ENCODE results near the gene STARD13. TPM values are rescaled to one million over a fixed set of nuclear protein-coding genes. Genes with fewer than 3 reads are reported as not detected.
"Not testable (repeated sequence)": the region's sequence is repeated elsewhere in the genome, so short reads cannot be mapped to it uniquely, and the experiment has no call there.

STARD13 gene
- total and polyA plus RNA-seq, 4 experiments from 2014 or later: 0.36 to 0.44 TPM; not detected in 2

GRCh38 chr13:33242984-33243617 is 42.5 kb downstream of the STARD13 start:
- Histone ChIP-seq H3K4me1 (ENCODE audit: insufficient read depth, low read length) (no peaks in the 10 kb centered on the region), H3K4me3 (ENCODE audit: low read length in 2 of 2) (no peak overlapping the region), H3K9me3 (ENCODE audit: control insufficient read depth in 1 of 2, low read length in 2 of 2) (no peaks in the 10 kb centered on the region), H3K36me3 (ENCODE audit: insufficient read depth, low read length) (no peaks in the 10 kb centered on the region), H3K27me3 (ENCODE audit: insufficient read depth, low read length) (no peaks in the 10 kb centered on the region), H3K27ac (ENCODE audit: low read depth, low read length) (no peak overlapping the region)
- Mint-ChIP-seq H3K4me1 (no peaks in the 10 kb centered on the region), H3K27ac (no peak overlapping the region), H3K9me3 (peaks cover 0 to 6% (median under 1%) of the 10 kb centered on the region in 8 donors), H3K27me3 (peaks cover 9 to 14% of the 10 kb centered on the region in 2 donors), H3K36me3 (no peaks in the 10 kb centered on the region), H3K4me3 (no peak overlapping the region)
- ChIA-PET POLR2A (ENCODE audit: partially characterized antibody) (no interaction called here), CTCF (ENCODE audit: partially characterized antibody) (no interaction called here)
- intact Hi-C loops (cut with micrococcal nuclease): no loop called here
- no peak for DNase-seq

GRCh38 chr13:33242372-33242771 is 43.2 kb downstream of the STARD13 start:
- H3K36me3 ChIP-seq (ENCODE audit: insufficient read depth, low read length); H3K9me3 Mint-ChIP-seq; H3K9me3 ChIP-seq (ENCODE audit: control insufficient read depth in 1 of 2, low read length in 2 of 2); H3K4me3 ChIP-seq (ENCODE audit: low read length in 2 of 2); H3K27me3 ChIP-seq (ENCODE audit: insufficient read depth, low read length); intact Hi-C loops (cut with micrococcal nuclease); H3K4me1 Mint-ChIP-seq; DNase-seq; H3K4me1 ChIP-seq (ENCODE audit: insufficient read depth, low read length); H3K36me3 Mint-ChIP-seq; H3K4me3 Mint-ChIP-seq; H3K27ac ChIP-seq (ENCODE audit: low read depth, low read length); POLR2A ChIA-PET (ENCODE audit: partially characterized antibody); CTCF ChIA-PET (ENCODE audit: partially characterized antibody); H3K27ac Mint-ChIP-seq: not testable (repeated sequence)
- H3K27me3 Mint-ChIP-seq: peaks cover 12 to 16% of the 10 kb centered on the region in 2 donors

GRCh38 chr13:33236021-33236420 is 49.5 kb downstream of the STARD13 start:
- ChIA-PET POLR2A (ENCODE audit: partially characterized antibody) (no interaction called here), CTCF (ENCODE audit: partially characterized antibody) (no interaction called here)
- Mint-ChIP-seq H3K27ac (no peak overlapping the region), H3K4me3 (no peak overlapping the region), H3K4me1 (no peaks in the 10 kb centered on the region), H3K36me3 (peaks cover 0 to 4% of the 10 kb centered on the region in 2 donors), H3K9me3 (peaks cover 0 to 18% (median 12%) of the 10 kb centered on the region in 8 donors), H3K27me3 (peaks cover 4 to 15% of the 10 kb centered on the region in 2 donors)
- Histone ChIP-seq H3K4me1 (ENCODE audit: insufficient read depth, low read length) (no peaks in the 10 kb centered on the region), H3K27ac (ENCODE audit: low read depth, low read length) (no peak overlapping the region), H3K9me3 (ENCODE audit: control insufficient read depth in 1 of 2, low read length in 2 of 2) (peaks cover 0 to 3% of the 10 kb centered on the region in 2 donors), H3K4me3 (ENCODE audit: low read length in 2 of 2) (no peak overlapping the region), H3K36me3 (ENCODE audit: insufficient read depth, low read length) (no peaks in the 10 kb centered on the region), H3K27me3 (ENCODE audit: insufficient read depth, low read length) (no peaks in the 10 kb centered on the region)
- DNase-seq: no peak
- intact Hi-C loops (cut with micrococcal nuclease): no loop called here

GRCh38 chr13:33235564-33235963 is 50.0 kb downstream of the STARD13 start:
- no peaks in the 10 kb centered on the region for H3K27me3 ChIP-seq (ENCODE audit: insufficient read depth, low read length)
- H3K4me1 ChIP-seq (ENCODE audit: insufficient read depth, low read length): no peaks in the 10 kb centered on the region
- intact Hi-C loops (cut with micrococcal nuclease): no loop called here
- Mint-ChIP-seq H3K27ac (no peak overlapping the region), H3K27me3 (peaks cover 4 to 15% of the 10 kb centered on the region in 2 donors), H3K36me3 (peaks cover 0 to 4% of the 10 kb centered on the region in 2 donors), H3K4me3 (no peak overlapping the region), H3K4me1 (no peaks in the 10 kb centered on the region), H3K9me3 (peaks cover 0 to 18% (median 12%) of the 10 kb centered on the region in 8 donors)
- no peak overlapping the region for H3K27ac ChIP-seq (ENCODE audit: low read depth, low read length)
- DNase-seq: no peak
- H3K9me3 ChIP-seq (ENCODE audit: control insufficient read depth in 1 of 2, low read length in 2 of 2): peaks cover 0 to 3% of the 10 kb centered on the region in 2 donors
- POLR2A ChIA-PET (ENCODE audit: partially characterized antibody): no interaction called here
- CTCF ChIA-PET (ENCODE audit: partially characterized antibody): no interaction called here
- H3K4me3 ChIP-seq (ENCODE audit: low read length in 2 of 2): no peak overlapping the region
- no peaks in the 10 kb centered on the region for H3K36me3 ChIP-seq (ENCODE audit: insufficient read depth, low read length)

- Histone ChIP-seq H3K4me1 (ENCODE audit: insufficient read depth, low read length) (no peaks in the 10 kb centered on the region), H3K27ac (ENCODE audit: low read depth, low read length) (no peak overlapping the region), H3K4me3 (ENCODE audit: low read length in 2 of 2) (no peak overlapping the region), H3K36me3 (ENCODE audit: insufficient read depth, low read length) (no peaks in the 10 kb centered on the region), H3K27me3 (ENCODE audit: insufficient read depth, low read length) (no peaks in the 10 kb centered on the region), H3K9me3 (ENCODE audit: control insufficient read depth in 1 of 2, low read length in 2 of 2) (peaks cover 0 to 3% of the 10 kb centered on the region in 2 donors)
- H3K4me1 Mint-ChIP-seq: no peaks in the 10 kb centered on the region
- intact Hi-C loops (cut with micrococcal nuclease): no loop called here
- CTCF ChIA-PET (ENCODE audit: partially characterized antibody): no interaction called here
- peaks cover 4 to 15% of the 10 kb centered on the region in 2 donors for H3K27me3 Mint-ChIP-seq
- no peak overlapping the region for H3K27ac Mint-ChIP-seq
- peaks cover 0 to 18% (median 12%) of the 10 kb centered on the region in 8 donors for H3K9me3 Mint-ChIP-seq
- no peak for DNase-seq
- no peak overlapping the region for H3K4me3 Mint-ChIP-seq
- peaks cover 0 to 4% of the 10 kb centered on the region in 2 donors for H3K36me3 Mint-ChIP-seq
- POLR2A ChIA-PET (ENCODE audit: partially characterized antibody): no interaction called here
Observed at GRCh38 chr13:33235078-33235477, 50.5 kb downstream of the STARD13 start.

- no peaks in the 10 kb centered on the region for H3K36me3 ChIP-seq (ENCODE audit: insufficient read depth, low read length)
- H3K27me3 ChIP-seq (ENCODE audit: insufficient read depth, low read length): no peaks in the 10 kb centered on the region
- H3K4me1 ChIP-seq (ENCODE audit: insufficient read depth, low read length): peaks cover 3% of the 10 kb centered on the region
- no peak overlapping the region for H3K4me3 ChIP-seq (ENCODE audit: low read length in 2 of 2)
- no peak overlapping the region for H3K27ac ChIP-seq (ENCODE audit: low read depth, low read length)
- Mint-ChIP-seq H3K9me3 (peaks cover 0 to 18% (median 12%) of the 10 kb centered on the region in 8 donors), H3K27ac (no peak overlapping the region), H3K4me1 (peaks cover 0 to 2% (median under 1%) of the 10 kb centered on the region in 4 donors), H3K4me3 (no peak overlapping the region), H3K36me3 (peaks cover 0 to 4% of the 10 kb centered on the region in 2 donors), H3K27me3 (peaks cover 3 to 11% of the 10 kb centered on the region in 2 donors)
- DNase-seq: no peak
- intact Hi-C loops (cut with micrococcal nuclease): no loop called here
- CTCF ChIA-PET (ENCODE audit: partially characterized antibody): interaction anchor here (9.6 kb wide), 1 partner anchor 490 kb away, joined by 187 read pairs; no protein-coding TSS in a partner anchor
- POLR2A ChIA-PET (ENCODE audit: partially characterized antibody): no interaction called here
- peaks cover 0 to 3% of the 10 kb centered on the region in 2 donors for H3K9me3 ChIP-seq (ENCODE audit: control insufficient read depth in 1 of 2, low read length in 2 of 2)
Observed at GRCh38 chr13:33233547-33233946, 52.0 kb downstream of the STARD13 start.

GRCh38 chr13:33232883-33233282 is 52.7 kb downstream of the STARD13 start:
- CTCF ChIA-PET (ENCODE audit: partially characterized antibody): interaction anchor here (9.6 kb wide), 1 partner anchor 491 kb away, joined by 187 read pairs; no protein-coding TSS in a partner anchor
- intact Hi-C loops (cut with micrococcal nuclease): no loop called here
- POLR2A ChIA-PET (ENCODE audit: partially characterized antibody): no interaction called here

More at GRCh38 chr13:33232883-33233282, 52.7 kb downstream of the STARD13 start:
- peaks cover 3% of the 10 kb centered on the region for H3K4me1 ChIP-seq (ENCODE audit: insufficient read depth, low read length)
- Mint-ChIP-seq H3K36me3 (peaks cover 0 to 4% of the 10 kb centered on the region in 2 donors), H3K27ac (peak overlapping the region in 1 of 7 donors; percentile 18), H3K4me3 (no peak overlapping the region), H3K27me3 (peaks cover 3 to 8% of the 10 kb centered on the region in 2 donors), H3K4me1 (peaks cover 0 to 2% (median 1%) of the 10 kb centered on the region in 4 donors), H3K9me3 (peaks cover 0 to 18% (median 12%) of the 10 kb centered on the region in 8 donors)
- no peaks in the 10 kb centered on the region for H3K36me3 ChIP-seq (ENCODE audit: insufficient read depth, low read length)
- no peak overlapping the region for H3K4me3 ChIP-seq (ENCODE audit: low read length in 2 of 2)
- H3K27me3 ChIP-seq (ENCODE audit: insufficient read depth, low read length): no peaks in the 10 kb centered on the region
- no peak for DNase-seq
- peaks cover 0 to 3% of the 10 kb centered on the region in 2 donors for H3K9me3 ChIP-seq (ENCODE audit: control insufficient read depth in 1 of 2, low read length in 2 of 2)
- H3K27ac ChIP-seq (ENCODE audit: low read depth, low read length): no peak overlapping the region
